Measurements from ENCODE around the gene MYBPH. TPM values are rescaled to one million over a fixed set of nuclear protein-coding genes. Genes with fewer than 3 reads are reported as not detected.

Gene MYBPH
- total RNA-seq, 6 experiments from 2014 or later = not detected

DNA sequence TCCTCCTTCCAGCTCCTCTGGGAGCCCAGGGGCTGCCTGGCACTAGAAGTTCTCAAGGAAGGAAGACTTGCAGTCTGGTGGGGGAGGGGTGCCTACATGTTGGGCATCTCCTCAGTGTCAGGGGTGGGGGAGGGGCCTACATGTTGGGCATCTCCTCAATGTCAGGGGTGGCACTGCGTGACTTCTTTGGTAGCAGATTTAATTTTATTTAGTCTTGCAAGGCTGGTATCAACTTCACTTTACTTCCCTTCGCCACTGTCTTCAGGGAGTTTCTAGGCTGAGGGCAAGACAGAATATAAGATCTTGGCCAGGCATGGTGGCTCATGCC is 29.6 kb downstream of the MYBPH start:
- Mint-ChIP-seq H3K27ac (no peak overlapping the region), H3K9me3 (no peaks in the 10 kb centered on the region), H3K27me3 (ENCODE audit: insufficient read depth) (peaks cover 6% of the 10 kb centered on the region), H3K36me3 (ENCODE audit: low read depth) (no peaks in the 10 kb centered on the region), H3K4me3 (no peak overlapping the region), H3K4me1 (ENCODE audit: low read depth) (peaks cover 21% of the 10 kb centered on the region; the same call in 1 of the 2 replicates)
- no peak for TF ChIP-seq CTCF (IDR thresholded peaks at IDR 0.05)
- DNase-seq = no peak

- Mint-ChIP-seq H3K36me3 (ENCODE audit: low read depth) (no peaks in the 10 kb centered on the region), H3K27ac (no peak overlapping the region), H3K9me3 (no peaks in the 10 kb centered on the region), H3K4me3 (no peak overlapping the region), H3K27me3 (ENCODE audit: insufficient read depth) (peaks cover 6% of the 10 kb centered on the region), H3K4me1 (ENCODE audit: low read depth) (peaks cover 16% of the 10 kb centered on the region; the same call in 1 of the 2 replicates)
- TF ChIP-seq CTCF (IDR thresholded peaks at IDR 0.05) = no peak
- DNase-seq = no peak
Observed at GRCh38 chr1:203145321-203146041, 30.1 kb downstream of the MYBPH start.

DNA sequence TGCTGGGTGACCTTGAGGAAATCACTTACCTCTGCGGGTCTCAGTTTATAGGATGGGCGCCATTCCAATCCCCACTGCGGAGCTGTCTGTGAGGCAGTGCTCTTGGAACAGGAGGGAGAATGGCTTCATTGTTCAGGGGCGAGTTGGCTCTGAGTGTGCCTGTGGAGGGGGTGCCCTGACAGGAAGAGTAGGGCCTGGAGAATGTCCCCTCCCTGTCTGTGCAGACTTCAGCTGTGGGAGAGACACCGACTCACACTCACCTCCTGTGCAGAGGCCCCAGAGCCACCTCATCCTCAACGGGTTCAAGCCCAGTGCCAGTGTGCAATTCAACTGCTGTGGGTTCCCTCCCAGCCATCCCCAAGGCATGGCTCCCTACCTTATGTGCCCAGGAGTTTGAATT is 31.0 kb downstream of the MYBPH start:
- no peak for TF ChIP-seq CTCF (IDR thresholded peaks at IDR 0.05)
- peaks cover 2% of the 10 kb centered on the region; the same call in 1 of the 2 replicates for H3K27me3 Mint-ChIP-seq (ENCODE audit: insufficient read depth)
- no peaks in the 10 kb centered on the region for H3K36me3 Mint-ChIP-seq (ENCODE audit: low read depth)
- no peak overlapping the region for H3K27ac Mint-ChIP-seq
- no peak overlapping the region for H3K4me3 Mint-ChIP-seq
- DNase-seq = no peak
- H3K9me3 Mint-ChIP-seq = no peaks in the 10 kb centered on the region
- peaks cover 10% of the 10 kb centered on the region; the same call in 1 of the 2 replicates for H3K4me1 Mint-ChIP-seq (ENCODE audit: low read depth)

- Mint-ChIP-seq H3K4me3 (no peak overlapping the region), H3K27ac (no peak overlapping the region), H3K4me1 (ENCODE audit: low read depth) (peaks cover 10% of the 10 kb centered on the region; the same call in 1 of the 2 replicates), H3K9me3 (no peaks in the 10 kb centered on the region), H3K36me3 (ENCODE audit: low read depth) (no peaks in the 10 kb centered on the region), H3K27me3 (ENCODE audit: insufficient read depth) (peaks cover 2% of the 10 kb centered on the region; the same call in 1 of the 2 replicates)
- no peak for DNase-seq
- no peak for TF ChIP-seq CTCF (IDR thresholded peaks at IDR 0.05)
Observed at GRCh38 chr1:203143641-203144040, 32.0 kb downstream of the MYBPH start.

- Mint-ChIP-seq H3K27me3 (ENCODE audit: insufficient read depth) (peaks cover 2% of the 10 kb centered on the region; the same call in 1 of the 2 replicates), H3K27ac (no peak overlapping the region), H3K9me3 (no peaks in the 10 kb centered on the region), H3K4me3 (no peak overlapping the region), H3K36me3 (ENCODE audit: low read depth) (no peaks in the 10 kb centered on the region), H3K4me1 (ENCODE audit: low read depth) (peaks cover 10% of the 10 kb centered on the region; the same call in 1 of the 2 replicates)
- DNase-seq = no peak
- TF ChIP-seq CTCF (IDR thresholded peaks at IDR 0.05) = no peak
Observed at GRCh38 chr1:203142684-203143408, 32.8 kb downstream of the MYBPH start.
